K562 (cell line): ENCODE data around the gene PHF10. TPM values are rescaled to one million over a fixed set of nuclear protein-coding genes. Genes with fewer than 3 reads are reported as not detected.

Experiments used
- ADNP ChIP-seq: fragments of 200-800 bp; sonication (Bioruptor generic); IDR thresholded peaks from 2 replicates; pipeline ENCODE4 v1.6.1; 2016; ENCODE audit warnings: missing genetic modification characterization, missing compliant biosample characterization
- ARID4B ChIP-seq: sonication (generic); formaldehyde crosslinking; IDR thresholded peaks from 2 replicates; pipeline ENCODE4 v1.8.0; 2022; ENCODE audit warnings: mild to moderate bottlenecking, missing genetic modification reagents
- CEBPB ChIP-seq: fragments of 450-650 bp; IDR thresholded peaks from 2 replicates; pipeline ENCODE4 v1.6.1; 2016; ENCODE audit warnings: missing genetic modification characterization, missing compliant biosample characterization
- CSDE1 ChIP-seq, 2 experiments: fragments of 450-650 bp; IDR thresholded peaks; 2 replicates each; pipeline ENCODE4 v1.6.1; 2016; ENCODE audit warnings: mild to moderate bottlenecking in 1 of 2
- DNMT1 ChIP-seq: fragments of 450-650 bp; IDR thresholded peaks from 2 replicates; pipeline ENCODE4 v1.6.1; 2016; ENCODE audit warnings: antibody characterized with exemption, mild to moderate bottlenecking
- E2F6 ChIP-seq, 2 experiments: IDR thresholded peaks; 2 replicates each; pipeline ENCODE4 v1.6.1; 2011; ENCODE audit warnings: borderline replicate concordance in 1 of 2, control low read depth in 1 of 2, low read depth in 1 of 2, low read length in 1 of 2, mild to moderate bottlenecking in 1 of 2, mixed read lengths in 1 of 2, moderate library complexity in 1 of 2; ENCODE audit not compliant: insufficient read depth in 1 of 2, insufficient read length in 1 of 2, poor library complexity in 1 of 2, severe bottlenecking in 1 of 2; ENCODE audit errors: extremely low read depth in 1 of 2
- FUS ChIP-seq: fragments of 200-400 bp; formaldehyde crosslinking; optimal IDR thresholded peaks from 2 replicates; pipeline ENCODE3; 2017; ENCODE audit warnings: low read depth, low read length
- HDAC1 ChIP-seq, 2 experiments: fragments of 450-650 bp; IDR thresholded peaks; 2 replicates each; pipeline ENCODE4 v1.6.1; 2016 to 2017; ENCODE audit warnings: inconsistent platforms in 1 of 2, mild to moderate bottlenecking in 1 of 2, moderate library complexity in 1 of 2
- HIVEP1 ChIP-seq: fragments of 250-450 bp; sonication (Bioruptor Pico); IDR thresholded peaks from 2 replicates; pipeline ENCODE4 v1.4.0; 2020; ENCODE audit warnings: mild to moderate bottlenecking
- PCBP2 ChIP-seq: fragments of 200-400 bp; formaldehyde crosslinking; IDR thresholded peaks from 2 replicates; pipeline ENCODE4 v1.6.1; 2018; ENCODE audit warnings: low read length, low read depth, mild to moderate bottlenecking, moderate library complexity; ENCODE audit not compliant: poor library complexity, severe bottlenecking
- RBM39 ChIP-seq: fragments of 200-400 bp; formaldehyde crosslinking; optimal IDR thresholded peaks from 2 replicates; pipeline ENCODE3; 2018; ENCODE audit warnings: low read depth, low read length
- SMARCA5 ChIP-seq: fragments of 450-650 bp; IDR thresholded peaks from 2 replicates; pipeline ENCODE4 v1.6.1; 2016
- SMARCC2 ChIP-seq: fragments of 450-650 bp; IDR thresholded peaks from 2 replicates; pipeline ENCODE4 v1.6.1; 2017; ENCODE audit warnings: antibody characterized with exemption, moderate library complexity, mild to moderate bottlenecking, low read depth
- ZNF263 ChIP-seq: sonication (generic); formaldehyde crosslinking; IDR thresholded peaks from 2 replicates; pipeline ENCODE4 v1.8.0; 2022; ENCODE audit warnings: mild to moderate bottlenecking, missing genetic modification reagents, borderline replicate concordance
- ZNF76 ChIP-seq: fragments of 250-450 bp; sonication (Bioruptor Pico); IDR thresholded peaks from 2 replicates; pipeline ENCODE4 v1.4.0; 2020; ENCODE audit warnings: mild to moderate bottlenecking, moderate library complexity, borderline replicate concordance
- ZNF778 ChIP-seq: fragments of 450-650 bp; formaldehyde crosslinking; IDR thresholded peaks from 2 replicates; pipeline ENCODE4 v1.4.0; 2020; ENCODE audit warnings: mild to moderate bottlenecking, moderate library complexity
- ZNF830 ChIP-seq: fragments of 250-450 bp; sonication (Bioruptor Pico); IDR thresholded peaks from 2 replicates; pipeline ENCODE4 v1.5.0; 2021; ENCODE audit warnings: mild to moderate bottlenecking
- ZZZ3 ChIP-seq: fragments of 450-650 bp; IDR thresholded peaks from 2 replicates; pipeline ENCODE4 v1.6.1; 2016; ENCODE audit warnings: antibody characterized with exemption, mild to moderate bottlenecking, moderate library complexity
- polyA plus RNA-seq, 8 experiments: library from polyadenylated mRNA; depleted of rRNA in 4 of 8; stranded (reverse) in 5 of 8; unstranded in 3 of 8; fragments of >200 nt; fragmentation: Nextera tagmentation in 2 of 8; fragmentation: Illumina TruSeq in 1 of 8; extraction: Ambion mirVana in 2 of 8; extraction: Trizol in 1 of 8; gene quantifications; 2 replicates each; pipeline versions ENCODE4 v1.2.1 to v1.2.3, GENCODE V29; 2011 to 2014; ENCODE audit warnings: inconsistent platforms in 1 of 8, missing spikeins in 1 of 8
- total RNA-seq, 7 experiments: library from RNA; depleted of rRNA in 6 of 7; stranded (reverse); fragments of >200 nt in 6 of 7; fragmentation: Illumina TruSeq in 2 of 7; extraction: Trizol in 2 of 7; gene quantifications; 2 replicates each; pipeline versions ENCODE4 v1.2.1 to v1.2.3, GENCODE V29; 2011 to 2021; ENCODE audit warnings: low replicate concordance in 1 of 7
- TF ChIP-seq, protein P1 (sequence below): sonication (generic); formaldehyde crosslinking; IDR thresholded peaks from 2 replicates; pipeline ENCODE4 v1.8.0; 2022; ENCODE audit warnings: mild to moderate bottlenecking, missing genetic modification reagents
- TF ChIP-seq, protein P2 (sequence below): IDR thresholded peaks from 2 replicates; pipeline ENCODE4 v1.6.1; 2016; ENCODE audit warnings: missing genetic modification characterization, missing compliant biosample characterization

The PHF10 gene
- total and polyA plus RNA-seq, 9 of the 15 experiments (the other 6 are each of a cell fraction or from before 2014, with no cell fraction given), result 23.9 to 88.9 (median 46.0) TPM

DNA sequence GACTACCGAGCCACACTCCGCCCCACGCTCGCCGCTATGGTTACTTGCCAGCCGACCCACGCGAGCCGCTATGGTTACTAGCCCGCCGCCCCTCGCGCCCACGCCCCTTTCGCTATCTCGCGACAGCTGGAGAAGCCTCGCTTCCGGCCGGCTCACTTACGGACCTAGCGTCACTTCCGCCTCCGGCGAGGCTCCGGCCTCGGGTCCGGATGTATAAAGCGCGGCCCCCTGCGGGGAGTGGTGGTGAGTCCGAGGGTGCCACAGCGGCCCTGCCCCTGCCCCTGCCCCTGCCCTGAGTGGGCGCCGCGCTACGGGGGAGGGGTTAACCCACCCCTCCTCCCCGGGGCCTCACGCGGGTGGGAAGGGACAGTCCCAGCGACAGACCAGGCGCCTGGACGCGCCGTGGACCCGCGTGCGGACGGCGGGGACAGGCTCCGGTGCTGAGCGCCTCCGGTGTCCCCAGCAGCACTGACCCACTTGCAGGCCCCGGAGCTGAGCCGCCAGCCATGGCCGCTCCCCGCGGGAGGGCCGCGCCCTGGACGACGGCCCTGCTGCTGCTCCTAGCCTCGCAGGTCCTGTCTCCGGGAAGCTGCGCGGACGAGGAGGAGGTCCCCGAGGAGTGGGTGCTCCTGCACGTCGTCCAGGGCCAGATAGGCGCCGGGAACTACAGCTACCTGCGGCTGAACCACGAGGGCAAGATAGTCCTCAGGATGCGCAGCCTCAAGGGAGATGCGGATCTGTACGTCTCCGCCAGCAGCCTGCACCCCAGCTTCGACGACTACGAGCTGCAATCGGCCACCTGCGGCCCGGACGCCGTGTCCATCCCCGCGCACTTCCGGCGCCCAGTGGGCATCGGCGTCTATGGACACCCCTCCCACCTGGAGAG lies 22.1 kb downstream of the PHF10 start, which contains the start of the genes C6orf120 and WDR27 (continued):
- no peak for TF ChIP-seq RBM39
- TF ChIP-seq ZNF263, result no peak
- TF ChIP-seq, protein P1, sequence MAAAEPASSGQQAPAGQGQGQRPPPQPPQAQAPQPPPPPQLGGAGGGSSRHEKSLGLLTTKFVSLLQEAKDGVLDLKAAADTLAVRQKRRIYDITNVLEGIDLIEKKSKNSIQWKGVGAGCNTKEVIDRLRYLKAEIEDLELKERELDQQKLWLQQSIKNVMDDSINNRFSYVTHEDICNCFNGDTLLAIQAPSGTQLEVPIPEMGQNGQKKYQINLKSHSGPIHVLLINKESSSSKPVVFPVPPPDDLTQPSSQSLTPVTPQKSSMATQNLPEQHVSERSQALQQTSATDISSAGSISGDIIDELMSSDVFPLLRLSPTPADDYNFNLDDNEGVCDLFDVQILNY (CRISPR knock-in tag), result no peak
- no peak for TF ChIP-seq ZNF778 (CRISPR knock-in tag)
- peak in 1 of 2 experiments; percentile 98; a peak in 1 of 4 replicates for TF ChIP-seq HDAC1 (IDR thresholded peaks at IDR 0.05)
- no peak for TF ChIP-seq ZNF76 (CRISPR knock-in tag)
- TF ChIP-seq FUS, result no peak
- TF ChIP-seq ZZZ3, result no peak
- no peak; the same call in 1 of the 2 replicates for TF ChIP-seq ZNF830 (CRISPR knock-in tag)
- TF ChIP-seq CEBPB, result no peak
- no peak for TF ChIP-seq ADNP (tag)
- TF ChIP-seq DNMT1, result no peak
- TF ChIP-seq, protein P2, sequence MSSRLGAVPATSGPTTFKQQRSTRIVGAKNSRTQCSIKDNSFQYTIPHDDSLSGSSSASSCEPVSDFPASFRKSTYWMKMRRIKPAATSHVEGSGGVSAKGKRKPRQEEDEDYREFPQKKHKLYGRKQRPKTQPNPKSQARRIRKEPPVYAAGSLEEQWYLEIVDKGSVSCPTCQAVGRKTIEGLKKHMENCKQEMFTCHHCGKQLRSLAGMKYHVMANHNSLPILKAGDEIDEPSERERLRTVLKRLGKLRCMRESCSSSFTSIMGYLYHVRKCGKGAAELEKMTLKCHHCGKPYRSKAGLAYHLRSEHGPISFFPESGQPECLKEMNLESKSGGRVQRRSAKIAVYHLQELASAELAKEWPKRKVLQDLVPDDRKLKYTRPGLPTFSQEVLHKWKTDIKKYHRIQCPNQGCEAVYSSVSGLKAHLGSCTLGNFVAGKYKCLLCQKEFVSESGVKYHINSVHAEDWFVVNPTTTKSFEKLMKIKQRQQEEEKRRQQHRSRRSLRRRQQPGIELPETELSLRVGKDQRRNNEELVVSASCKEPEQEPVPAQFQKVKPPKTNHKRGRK (tag), result no peak
- TF ChIP-seq SMARCA5, result no peak
- peak; percentile 62 to 70 for TF ChIP-seq E2F6 (IDR thresholded peaks at IDR 0.05; ENCODE audit: borderline replicate concordance in 1 of 2, extremely low read depth in 1 of 2, insufficient read depth in 1 of 2, insufficient read length in 1 of 2, low read depth in 1 of 2, low read length in 1 of 2, poor library complexity in 1 of 2, severe bottlenecking in 1 of 2)
- TF ChIP-seq CSDE1 (IDR thresholded peaks at IDR 0.05), result no peak
- TF ChIP-seq ARID4B (CRISPR knock-in tag), result peak; percentile 94
- no peak for TF ChIP-seq SMARCC2
- no peak for TF ChIP-seq HIVEP1 (CRISPR knock-in tag)
- no peak for TF ChIP-seq PCBP2
